ENCODE data around the gene ATP9A. TPM values are rescaled to one million over a fixed set of nuclear protein-coding genes. Genes with fewer than 3 reads are reported as not detected.

ATP9A gene
- total RNA-seq, 1 experiment from 2014 or later, result 16.8 TPM

DNA sequence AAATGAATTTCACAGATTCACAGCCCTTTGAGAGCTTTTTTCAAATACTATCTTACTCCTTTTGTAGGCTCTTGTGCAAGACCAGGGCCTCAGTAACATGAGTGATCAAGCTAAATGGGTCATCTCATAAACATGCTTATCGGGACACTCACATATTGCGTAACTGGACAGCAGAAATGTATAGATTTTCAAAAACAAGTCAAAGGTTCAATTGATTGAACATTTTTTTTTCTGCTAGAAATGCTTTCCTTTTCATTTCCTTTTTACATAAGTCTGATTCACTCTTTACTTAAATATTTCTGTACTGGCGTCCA is 42.8 kb upstream of the ATP9A start:
- H3K79me2 ChIP-seq (ENCODE audit: insufficient read depth, low read length), result no peaks in the 10 kb centered on the region
- no peaks in the 10 kb centered on the region for H3K9me3 ChIP-seq (ENCODE audit: control insufficient read depth in 1 of 2, insufficient read depth in 1 of 2, low read depth in 1 of 2, low read length in 2 of 2)
- H3K36me3 ChIP-seq (ENCODE audit: control insufficient read depth in 1 of 2, insufficient read depth in 2 of 2, low read length in 2 of 2), result no peaks in the 10 kb centered on the region
- H3K4me2 ChIP-seq (ENCODE audit: low read length), result no peak overlapping the region
- no peak overlapping the region for H3K27ac ChIP-seq (ENCODE audit: low read depth, low read length)
- BruUV-seq (replicated peaks), result no TSS peak
- H3K9me2 ChIP-seq (ENCODE audit: insufficient read depth), result no peaks in the 10 kb centered on the region
- H3K4me3 ChIP-seq (replicated peaks in 1 of 2; ENCODE audit: low read depth in 1 of 2, low read length in 2 of 2), result no peak overlapping the region
- ChIA-PET POLR2A (no interaction called here), CTCF (no interaction called here), RAD21 (ENCODE audit: low non-redundant PET in 1 of 2, low total read pairs in 2 of 2, uncharacterized antibody in 2 of 2, unreplicated experiment in 2 of 2) (no interaction called here)
- H3K4me1 ChIP-seq (ENCODE audit: control insufficient read depth in 1 of 2, insufficient read depth in 2 of 2, low read length in 2 of 2), result no peaks in the 10 kb centered on the region
- H4K20me1 ChIP-seq (ENCODE audit: insufficient read depth), result no peaks in the 10 kb centered on the region
- ATAC-seq (no peak), DNase-seq (ENCODE audit: low read depth, low spot score) (no peak)
- no peaks in the 10 kb centered on the region for H3K27me3 ChIP-seq (ENCODE audit: insufficient read depth, low read length)
- intact Hi-C loops (cut with micrococcal nuclease), result no loop called here
- H2AFZ ChIP-seq (ENCODE audit: low read depth, low read length, poor library complexity, severe bottlenecking), result no peak overlapping the region
- H3K9ac ChIP-seq (ENCODE audit: low read length), result no peak overlapping the region
- no peak for TF ChIP-seq POLR2A (IDR thresholded peaks at IDR 0.05; ENCODE audit: borderline replicate concordance, extremely low read depth, insufficient read depth, insufficient read length)
- no peak for TF ChIP-seq SIN3A (IDR thresholded peaks at IDR 0.05; ENCODE audit: low read depth)
- TF ChIP-seq SP1 (IDR thresholded peaks at IDR 0.05; ENCODE audit: low read depth), result no peak
- no peak for TF ChIP-seq POLR2AphosphoS5 (IDR thresholded peaks at IDR 0.05; ENCODE audit: low read depth, low read length)
- no peak for TF ChIP-seq YY1 (IDR thresholded peaks at IDR 0.05; ENCODE audit: extremely low read depth, insufficient replicate concordance, low read depth, low read length)
- no peak for TF ChIP-seq ZNF274 (IDR thresholded peaks at IDR 0.05; ENCODE audit: low read depth, low read length)
- TF ChIP-seq EZH2 (IDR thresholded peaks at IDR 0.05), result no peak
- TF ChIP-seq ELF1 (IDR thresholded peaks at IDR 0.05; ENCODE audit: borderline replicate concordance, low read depth), result no peak
- no peak for TF ChIP-seq JUND (IDR thresholded peaks at IDR 0.05)
- no peak for TF ChIP-seq CBX3 (IDR thresholded peaks at IDR 0.05; ENCODE audit: low read depth)
- TF ChIP-seq, protein P1, sequence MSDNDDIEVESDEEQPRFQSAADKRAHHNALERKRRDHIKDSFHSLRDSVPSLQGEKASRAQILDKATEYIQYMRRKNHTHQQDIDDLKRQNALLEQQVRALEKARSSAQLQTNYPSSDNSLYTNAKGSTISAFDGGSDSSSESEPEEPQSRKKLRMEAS (IDR thresholded peaks at IDR 0.05), result no peak
- TF ChIP-seq RAD21 (IDR thresholded peaks at IDR 0.05; ENCODE audit: low read depth), result no peak
- TF ChIP-seq ZBTB33 (IDR thresholded peaks at IDR 0.05; ENCODE audit: extremely low read depth, insufficient replicate concordance, low read length), result no peak
- no peak for TF ChIP-seq EGR1 (IDR thresholded peaks at IDR 0.05; ENCODE audit: low read depth)
- TF ChIP-seq CTCF (IDR thresholded peaks at IDR 0.05 in 2 of 3, conservative IDR thresholded peaks at IDR 0.05 in 1 of 3; ENCODE audit: borderline replicate concordance in 1 of 3, insufficient read depth in 1 of 3, low read depth in 2 of 3, low read length in 2 of 3), result no peak

Measured in HCT116 (cell line).